ENCODE results near the gene CLK3.

DNA sequence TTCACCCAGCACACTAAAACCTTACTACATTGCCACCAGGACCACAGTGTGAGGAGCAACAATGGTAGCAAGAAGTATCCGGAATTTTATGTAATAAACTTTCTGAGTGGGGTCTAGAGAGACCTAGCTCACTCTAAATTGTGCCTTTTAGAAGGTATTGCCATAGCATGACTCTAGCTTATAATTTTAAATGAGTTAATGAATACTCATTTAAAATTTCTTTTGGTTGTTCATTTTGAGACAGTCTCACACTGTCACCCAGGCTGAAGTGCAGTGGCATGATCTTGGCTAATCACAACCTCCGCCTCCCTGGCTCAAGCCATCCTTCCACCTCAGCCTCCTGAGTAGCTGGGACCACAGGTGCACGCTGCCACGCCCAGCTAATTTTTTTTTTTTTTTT, 54.0 kb downstream of the CLK3 start:
- TF ChIP-seq, protein P1, sequence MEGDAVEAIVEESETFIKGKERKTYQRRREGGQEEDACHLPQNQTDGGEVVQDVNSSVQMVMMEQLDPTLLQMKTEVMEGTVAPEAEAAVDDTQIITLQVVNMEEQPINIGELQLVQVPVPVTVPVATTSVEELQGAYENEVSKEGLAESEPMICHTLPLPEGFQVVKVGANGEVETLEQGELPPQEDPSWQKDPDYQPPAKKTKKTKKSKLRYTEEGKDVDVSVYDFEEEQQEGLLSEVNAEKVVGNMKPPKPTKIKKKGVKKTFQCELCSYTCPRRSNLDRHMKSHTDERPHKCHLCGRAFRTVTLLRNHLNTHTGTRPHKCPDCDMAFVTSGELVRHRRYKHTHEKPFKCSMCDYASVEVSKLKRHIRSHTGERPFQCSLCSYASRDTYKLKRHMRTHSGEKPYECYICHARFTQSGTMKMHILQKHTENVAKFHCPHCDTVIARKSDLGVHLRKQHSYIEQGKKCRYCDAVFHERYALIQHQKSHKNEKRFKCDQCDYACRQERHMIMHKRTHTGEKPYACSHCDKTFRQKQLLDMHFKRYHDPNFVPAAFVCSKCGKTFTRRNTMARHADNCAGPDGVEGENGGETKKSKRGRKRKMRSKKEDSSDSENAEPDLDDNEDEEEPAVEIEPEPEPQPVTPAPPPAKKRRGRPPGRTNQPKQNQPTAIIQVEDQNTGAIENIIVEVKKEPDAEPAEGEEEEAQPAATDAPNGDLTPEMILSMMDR (IDR thresholded peaks at IDR 0.05) = no peak
- no peak for TF ChIP-seq POLR2A (IDR thresholded peaks at IDR 0.05)
